K562 (cell line): ENCODE data around the gene PEX6. TPM values are rescaled to one million over a fixed set of nuclear protein-coding genes. Genes with fewer than 3 reads are reported as not detected.

Source experiments
- ATAC-seq: fragments of 200-7000 bp; cut with Tn5 transposase; 3 replicates; pipeline ENCODE4 v1.9.1; 2020; ENCODE audit warnings: moderate library complexity
- BruUV-seq: library from RNA; stranded (reverse); fragments of 400-500 nt; replicated peaks from 2 replicates; lab custom pipeline; 2021; lab: Mats Ljungman, UMichigan
- CTCF ChIA-PET: fragments of 300-600 bp; formaldehyde crosslinking; extraction: SDS; loops from one replicate; lab custom pipeline; 2021; ENCODE audit warnings: low intra/inter-chr PET ratio; lab: Yijun Ruan, JAX
- POLR2A ChIA-PET: fragments of 300-600, 350-650 bp; sonication (Branson Sonifier 250); formaldehyde crosslinking; extraction: SDS; loops from one replicate; lab custom pipeline; 2021; ENCODE audit warnings: antibody characterized with exemption, inconsistent platforms; lab: Yijun Ruan, JAX
- DNase-seq, 4 experiments: peaks; one replicate each; pipeline versions ENCODE4 v3.0.0 to v3.0.0-alpha.2; 2011 to 2018; ENCODE audit warnings: low spot score in 3 of 4, mixed read lengths in 3 of 4; ENCODE audit errors: extremely low read depth in 1 of 4
- FAIRE-seq: peaks from 2 replicates; lab custom pipeline; 2011; peaks lifted over from hg19 to GRCh38; lab: Jason Lieb, UNC
- H2AFZ ChIP-seq: 2 replicates; pipeline ENCODE4 v1.6.0; 2011; ENCODE audit warnings: low read depth, low read length, control low read depth, inconsistent platforms
- H3K27ac ChIP-seq: fragments of 200-600 bp; 3 replicates; pipeline ENCODE4 v1.8.0; 2011; ENCODE audit warnings: low read depth, mild to moderate bottlenecking, control low read depth, inconsistent platforms, low read length, moderate library complexity, mixed read lengths; ENCODE audit errors: extremely low read depth
- H3K27me3 ChIP-seq, 2 experiments: fragments of 300-600 bp in 1 of 2; 2 replicates in 1 of 2; 3 replicates in 1 of 2; pipeline versions ENCODE4 v1.6.0 to v1.8.0; 2011; ENCODE audit warnings: inconsistent platforms in 2 of 2, low read length in 2 of 2, mild to moderate bottlenecking in 1 of 2, mixed read lengths in 1 of 2, moderate library complexity in 1 of 2; ENCODE audit not compliant: control insufficient read depth in 2 of 2, insufficient read depth in 2 of 2
- H3K36me3 ChIP-seq: fragments of 300-600 bp; 3 replicates; pipeline ENCODE4 v1.8.0; 2011; ENCODE audit warnings: mild to moderate bottlenecking, low read length, inconsistent platforms; ENCODE audit not compliant: control insufficient read depth, insufficient read depth
- H3K4me1 ChIP-seq, 2 experiments: fragments of 200-600 bp in 1 of 2; replicated peaks in 1 of 2; 2 replicates in 1 of 2; 3 replicates in 1 of 2; pipeline versions ENCODE4 v1.5.1 to v1.8.0; 2011; ENCODE audit warnings: inconsistent platforms in 2 of 2, low read length in 2 of 2, mild to moderate bottlenecking in 1 of 2, mixed read lengths in 1 of 2, moderate library complexity in 1 of 2; ENCODE audit not compliant: control insufficient read depth in 2 of 2, insufficient read depth in 2 of 2
- H3K4me2 ChIP-seq: 2 replicates; pipeline ENCODE4 v1.6.1; 2011; ENCODE audit warnings: low read length, control low read depth, inconsistent platforms, mixed read lengths; ENCODE audit not compliant: insufficient read depth
- H3K4me3 ChIP-seq: fragments of 200-600 bp; sonication (generic), shearing (Covaris generic); 2 replicates; pipeline ENCODE4 v1.5.1; 2016; ENCODE audit warnings: control low read depth, inconsistent platforms
- H3K79me2 ChIP-seq: fragments of 200-600 bp; 3 replicates; pipeline ENCODE4 v1.8.0; 2011; ENCODE audit warnings: low read length, inconsistent platforms; ENCODE audit not compliant: control insufficient read depth, insufficient read depth
- H3K9ac ChIP-seq, 2 experiments: 2 replicates each; pipeline versions ENCODE4 v1.6.0 to v1.6.1; 2011; ENCODE audit warnings: low read depth in 2 of 2, low read length in 2 of 2, control low read depth in 1 of 2, inconsistent platforms in 1 of 2, mild to moderate bottlenecking in 1 of 2, mixed read lengths in 1 of 2; ENCODE audit not compliant: insufficient read depth in 1 of 2
- H3K9me1 ChIP-seq: one replicate; pipeline ENCODE4 v1.6.0; 2011; ENCODE audit warnings: inconsistent platforms, mild to moderate bottlenecking, low read length, moderate library complexity; ENCODE audit not compliant: control insufficient read depth, insufficient read depth
- H3K9me3 ChIP-seq: replicated peaks from 2 replicates; pipeline ENCODE4 v1.5.1; 2011; ENCODE audit warnings: low read depth, low read length, inconsistent platforms; ENCODE audit not compliant: control insufficient read depth, insufficient read depth
- H4K20me1 ChIP-seq: replicated peaks from 2 replicates; pipeline ENCODE4 v1.6.1; 2011; ENCODE audit warnings: low read length, inconsistent platforms, mixed read lengths; ENCODE audit not compliant: control insufficient read depth, insufficient read depth
- GTF2A2 ChIP-seq: IDR thresholded peaks from 2 replicates; pipeline ENCODE4 v1.6.1; 2016; ENCODE audit warnings: mild to moderate bottlenecking, missing genetic modification characterization, missing compliant biosample characterization
- NCOA4 ChIP-seq: fragments of 450-650 bp; IDR thresholded peaks from 2 replicates; pipeline ENCODE4 v1.6.1; 2018; ENCODE audit warnings: mild to moderate bottlenecking; ENCODE audit not compliant: partially characterized antibody
- NCOR1 ChIP-seq: fragments of 450-650 bp; IDR thresholded peaks from 2 replicates; pipeline ENCODE4 v1.6.1; 2016; ENCODE audit warnings: mild to moderate bottlenecking, moderate library complexity
- RBM14 ChIP-seq: fragments of 200-400 bp; formaldehyde crosslinking; IDR thresholded peaks from 2 replicates; pipeline ENCODE4 v1.6.1; 2018; ENCODE audit warnings: low read depth, mild to moderate bottlenecking, low read length, moderate library complexity, borderline replicate concordance; ENCODE audit not compliant: insufficient read depth
- RBM25 ChIP-seq: fragments of 200-400 bp; formaldehyde crosslinking; IDR thresholded peaks from 2 replicates; pipeline ENCODE4 v1.6.1; 2018; ENCODE audit warnings: low read length, low read depth, moderate library complexity; ENCODE audit not compliant: severe bottlenecking
- STAG1 ChIP-seq: sonication (generic); formaldehyde crosslinking; IDR thresholded peaks from 2 replicates; pipeline ENCODE4 v1.5.0; 2020; ENCODE audit warnings: missing genetic modification reagents, borderline replicate concordance
- ZNF224 ChIP-seq: sonication (generic); formaldehyde crosslinking; IDR thresholded peaks from 2 replicates; pipeline ENCODE4 v1.8.0; 2022; ENCODE audit warnings: mild to moderate bottlenecking, missing genetic modification reagents
- ZNF263 ChIP-seq: sonication (generic); formaldehyde crosslinking; IDR thresholded peaks from 2 replicates; pipeline ENCODE4 v1.8.0; 2022; ENCODE audit warnings: mild to moderate bottlenecking, missing genetic modification reagents, borderline replicate concordance
- ZNF384 ChIP-seq: IDR thresholded peaks from 2 replicates; pipeline ENCODE4 v1.6.1; 2012; ENCODE audit warnings: low read depth, low read length, improper control_type of control experiment
- WGBS: fragments of 100-300 bp; shearing (Covaris generic); methylation state at CpG from one replicate; pipeline ENCODE4 v1.1.6; 2016; ENCODE audit warnings: low coverage, mixed read lengths; ENCODE audit not compliant: insufficient coverage; ENCODE audit errors: missing lambda C conversion rate; 5-methylcytosine and 5-hydroxymethylcytosine counted together
- in situ Hi-C: fragments of 300-500 bp; cut with MboI; formaldehyde crosslinking; loops from 4 replicates; pipeline ENCODE4 v1.15.0; 2018; ENCODE audit warnings: inconsistent platforms, mixed read lengths
- intact Hi-C: fragments of 100-400 bp; cut with micrococcal nuclease; formaldehyde crosslinking; loops from 2 replicates; pipeline ENCODE4 v1.14.2; 2022
- polyA plus RNA-seq, 8 experiments: library from polyadenylated mRNA; depleted of rRNA in 4 of 8; stranded (reverse) in 5 of 8; unstranded in 3 of 8; fragments of >200 nt; fragmentation: Nextera tagmentation in 2 of 8; fragmentation: Illumina TruSeq in 1 of 8; extraction: Ambion mirVana in 2 of 8; extraction: Trizol in 1 of 8; gene quantifications; 2 replicates each; pipeline versions ENCODE4 v1.2.1 to v1.2.3, GENCODE V29; 2011 to 2014; ENCODE audit warnings: inconsistent platforms in 1 of 8, missing spikeins in 1 of 8
- total RNA-seq, 7 experiments: library from RNA; depleted of rRNA in 6 of 7; stranded (reverse); fragments of >200 nt in 6 of 7; fragmentation: Illumina TruSeq in 2 of 7; extraction: Trizol in 2 of 7; gene quantifications; 2 replicates each; pipeline versions ENCODE4 v1.2.1 to v1.2.3, GENCODE V29; 2011 to 2021; ENCODE audit warnings: low replicate concordance in 1 of 7
- TF ChIP-seq, protein P1 (sequence below): fragments of 450-650 bp; IDR thresholded peaks from 2 replicates; pipeline ENCODE4 v1.6.1; 2017; ENCODE audit warnings: antibody characterized with exemption
- TF ChIP-seq, protein P2 (sequence below): sonication (generic); formaldehyde crosslinking; IDR thresholded peaks from 2 replicates; pipeline ENCODE4 v1.8.0; 2023; ENCODE audit warnings: mild to moderate bottlenecking, missing genetic modification reagents
- TF ChIP-seq, protein P3 (sequence below): fragments of 150-350 bp; conservative IDR thresholded peaks from 2 replicates; pipeline ENCODE4 v1.6.1; 2014; ENCODE audit warnings: low read length

The PEX6 gene
- total and polyA plus RNA-seq, 9 of the 15 experiments (the other 6 are each of a cell fraction or from before 2014, with no cell fraction given) = 0.17 to 20.8 (median 6.9) TPM

DNA sequence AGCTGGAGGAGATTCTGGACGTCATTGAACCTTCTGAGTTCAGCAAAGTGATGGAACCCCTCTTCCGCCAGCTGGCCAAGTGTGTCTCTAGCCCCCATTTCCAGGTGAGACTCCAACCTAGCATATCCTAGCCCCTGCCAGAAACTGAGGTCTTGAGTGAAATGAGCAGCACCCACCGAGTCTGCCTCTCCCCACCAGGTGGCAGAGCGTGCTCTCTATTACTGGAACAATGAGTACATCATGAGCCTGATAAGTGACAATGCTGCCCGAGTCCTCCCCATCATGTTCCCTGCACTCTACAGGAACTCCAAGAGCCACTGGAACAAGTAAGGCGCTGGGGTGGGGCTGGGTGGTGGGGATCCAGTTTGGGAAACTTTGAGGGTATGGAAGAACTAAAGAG is 30.1 kb upstream of the PEX6 start:
- POLR2A ChIA-PET = interaction anchor here (0.5 to 2.3 kb wide), 5 partner anchors 40 to 1228 kb away, joined by 3 to 5 read pairs (median 3); no protein-coding TSS in a partner anchor
- no TSS peak for BruUV-seq
- no peak overlapping the region for H3K4me2 ChIP-seq
- no peak for TF ChIP-seq NCOR1
- TF ChIP-seq STAG1 (CRISPR knock-in tag) = peak; percentile 30; the same call in 1 of the 2 replicates
- peak; percentile 54 for TF ChIP-seq ZNF263 (CRISPR knock-in tag)
- TF ChIP-seq NCOA4 = no peak
- no peak for TF ChIP-seq ZNF384
- TF ChIP-seq, protein P1, sequence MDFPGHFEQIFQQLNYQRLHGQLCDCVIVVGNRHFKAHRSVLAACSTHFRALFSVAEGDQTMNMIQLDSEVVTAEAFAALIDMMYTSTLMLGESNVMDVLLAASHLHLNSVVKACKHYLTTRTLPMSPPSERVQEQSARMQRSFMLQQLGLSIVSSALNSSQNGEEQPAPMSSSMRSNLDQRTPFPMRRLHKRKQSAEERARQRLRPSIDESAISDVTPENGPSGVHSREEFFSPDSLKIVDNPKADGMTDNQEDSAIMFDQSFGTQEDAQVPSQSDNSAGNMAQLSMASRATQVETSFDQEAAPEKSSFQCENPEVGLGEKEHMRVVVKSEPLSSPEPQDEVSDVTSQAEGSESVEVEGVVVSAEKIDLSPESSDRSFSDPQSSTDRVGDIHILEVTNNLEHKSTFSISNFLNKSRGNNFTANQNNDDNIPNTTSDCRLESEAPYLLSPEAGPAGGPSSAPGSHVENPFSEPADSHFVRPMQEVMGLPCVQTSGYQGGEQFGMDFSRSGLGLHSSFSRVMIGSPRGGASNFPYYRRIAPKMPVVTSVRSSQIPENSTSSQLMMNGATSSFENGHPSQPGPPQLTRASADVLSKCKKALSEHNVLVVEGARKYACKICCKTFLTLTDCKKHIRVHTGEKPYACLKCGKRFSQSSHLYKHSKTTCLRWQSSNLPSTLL = no peak
- TF ChIP-seq ZNF224 (CRISPR knock-in tag) = no peak
- no peak for TF ChIP-seq RBM25
- TF ChIP-seq, protein P2, sequence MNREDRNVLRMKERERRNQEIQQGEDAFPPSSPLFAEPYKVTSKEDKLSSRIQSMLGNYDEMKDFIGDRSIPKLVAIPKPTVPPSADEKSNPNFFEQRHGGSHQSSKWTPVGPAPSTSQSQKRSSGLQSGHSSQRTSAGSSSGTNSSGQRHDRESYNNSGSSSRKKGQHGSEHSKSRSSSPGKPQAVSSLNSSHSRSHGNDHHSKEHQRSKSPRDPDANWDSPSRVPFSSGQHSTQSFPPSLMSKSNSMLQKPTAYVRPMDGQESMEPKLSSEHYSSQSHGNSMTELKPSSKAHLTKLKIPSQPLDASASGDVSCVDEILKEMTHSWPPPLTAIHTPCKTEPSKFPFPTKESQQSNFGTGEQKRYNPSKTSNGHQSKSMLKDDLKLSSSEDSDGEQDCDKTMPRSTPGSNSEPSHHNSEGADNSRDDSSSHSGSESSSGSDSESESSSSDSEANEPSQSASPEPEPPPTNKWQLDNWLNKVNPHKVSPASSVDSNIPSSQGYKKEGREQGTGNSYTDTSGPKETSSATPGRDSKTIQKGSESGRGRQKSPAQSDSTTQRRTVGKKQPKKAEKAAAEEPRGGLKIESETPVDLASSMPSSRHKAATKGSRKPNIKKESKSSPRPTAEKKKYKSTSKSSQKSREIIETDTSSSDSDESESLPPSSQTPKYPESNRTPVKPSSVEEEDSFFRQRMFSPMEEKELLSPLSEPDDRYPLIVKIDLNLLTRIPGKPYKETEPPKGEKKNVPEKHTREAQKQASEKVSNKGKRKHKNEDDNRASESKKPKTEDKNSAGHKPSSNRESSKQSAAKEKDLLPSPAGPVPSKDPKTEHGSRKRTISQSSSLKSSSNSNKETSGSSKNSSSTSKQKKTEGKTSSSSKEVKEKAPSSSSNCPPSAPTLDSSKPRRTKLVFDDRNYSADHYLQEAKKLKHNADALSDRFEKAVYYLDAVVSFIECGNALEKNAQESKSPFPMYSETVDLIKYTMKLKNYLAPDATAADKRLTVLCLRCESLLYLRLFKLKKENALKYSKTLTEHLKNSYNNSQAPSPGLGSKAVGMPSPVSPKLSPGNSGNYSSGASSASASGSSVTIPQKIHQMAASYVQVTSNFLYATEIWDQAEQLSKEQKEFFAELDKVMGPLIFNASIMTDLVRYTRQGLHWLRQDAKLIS (CRISPR knock-in tag) = no peak
- no peak for TF ChIP-seq RBM14
- TF ChIP-seq, protein P3, sequence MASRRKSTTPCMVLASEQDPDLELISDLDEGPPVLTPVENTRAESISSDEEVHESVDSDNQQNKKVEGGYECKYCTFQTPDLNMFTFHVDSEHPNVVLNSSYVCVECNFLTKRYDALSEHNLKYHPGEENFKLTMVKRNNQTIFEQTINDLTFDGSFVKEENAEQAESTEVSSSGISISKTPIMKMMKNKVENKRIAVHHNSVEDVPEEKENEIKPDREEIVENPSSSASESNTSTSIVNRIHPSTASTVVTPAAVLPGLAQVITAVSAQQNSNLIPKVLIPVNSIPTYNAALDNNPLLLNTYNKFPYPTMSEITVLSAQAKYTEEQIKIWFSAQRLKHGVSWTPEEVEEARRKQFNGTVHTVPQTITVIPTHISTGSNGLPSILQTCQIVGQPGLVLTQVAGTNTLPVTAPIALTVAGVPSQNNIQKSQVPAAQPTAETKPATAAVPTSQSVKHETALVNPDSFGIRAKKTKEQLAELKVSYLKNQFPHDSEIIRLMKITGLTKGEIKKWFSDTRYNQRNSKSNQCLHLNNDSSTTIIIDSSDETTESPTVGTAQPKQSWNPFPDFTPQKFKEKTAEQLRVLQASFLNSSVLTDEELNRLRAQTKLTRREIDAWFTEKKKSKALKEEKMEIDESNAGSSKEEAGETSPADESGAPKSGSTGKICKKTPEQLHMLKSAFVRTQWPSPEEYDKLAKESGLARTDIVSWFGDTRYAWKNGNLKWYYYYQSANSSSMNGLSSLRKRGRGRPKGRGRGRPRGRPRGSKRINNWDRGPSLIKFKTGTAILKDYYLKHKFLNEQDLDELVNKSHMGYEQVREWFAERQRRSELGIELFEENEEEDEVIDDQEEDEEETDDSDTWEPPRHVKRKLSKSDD = 0 out of 2 replicates have a peak, but pooled peaks have one; percentile 27
- no peak for TF ChIP-seq GTF2A2 (tag)

More for the DNA sequence above, 30.1 kb upstream of the PEX6 start:
- peaks cover 71% of the 10 kb centered on the region for H3K36me3 ChIP-seq
- H3K27ac ChIP-seq = no peak overlapping the region
- no peak overlapping the region; a peak in 1 of 4 replicates for H3K9ac ChIP-seq
- DNase-seq (peak; percentile 40 to 80 (median 54)), ATAC-seq (peak; percentile 24), FAIRE-seq (peak; percentile 75)
- no peaks in the 10 kb centered on the region for H3K27me3 ChIP-seq
- H3K79me2 ChIP-seq = peaks cover 18% of the 10 kb centered on the region
- in situ Hi-C loops = no loop called here
- WGBS = 59% methylated on average over 6 of the region's 6 CpGs
- no peak overlapping the region for H2AFZ ChIP-seq
- H3K4me1 ChIP-seq = peaks cover 11 to 14% of the 10 kb centered on the region in 2 experiments; a peak in 3 of 5 replicates
- CTCF ChIA-PET = interaction anchor here (0.6 to 2.0 kb wide), 3 partner anchors 121 to 263 kb away, joined by 4 to 15 read pairs (median 8); no protein-coding TSS in a partner anchor
- H4K20me1 ChIP-seq = no peaks in the 10 kb centered on the region; the same call in 1 of the 2 replicates
- no peak overlapping the region for H3K4me3 ChIP-seq
- H3K9me3 ChIP-seq = no peaks in the 10 kb centered on the region
- intact Hi-C loops = loop anchor here (1.0 kb wide), 1 partner anchor 134 kb away; no protein-coding TSS in a partner anchor
- H3K9me1 ChIP-seq = no peaks in the 10 kb centered on the region
